NCI-H2171 treated with DMSO at 0.1 percent for 48 hours (cell line): ENCODE results near the gene KLHL15.
"Not testable (repeated sequence)": the region's sequence is repeated elsewhere in the genome, so short reads cannot be mapped to it uniquely, and the experiment has no call there.

Source experiments
- DNase-seq: peaks from one replicate; lab custom pipeline; 2025; lab: John Stamatoyannopoulos, UW

Gene KLHL15

DNA sequence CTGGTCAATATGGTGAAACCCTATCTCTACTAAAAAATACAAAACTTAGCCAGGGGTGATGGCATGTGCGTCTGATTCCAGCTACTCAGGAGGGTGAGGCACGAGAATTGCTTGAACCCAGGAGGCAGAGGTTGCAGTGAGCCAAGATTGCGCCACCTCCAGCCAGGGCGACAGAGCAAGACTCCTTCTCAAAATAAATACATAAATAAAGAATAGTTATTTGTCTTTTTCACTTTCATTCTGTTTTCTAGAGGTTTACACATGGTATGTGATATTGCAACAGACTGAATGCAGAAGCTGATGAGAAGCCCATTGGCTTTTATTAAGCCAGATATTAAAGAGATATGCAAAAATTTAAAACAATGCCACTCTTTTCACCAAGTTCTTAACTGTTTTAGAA lies 8.2 kb downstream of the KLHL15 start:
- no peak for DNase-seq

DNA sequence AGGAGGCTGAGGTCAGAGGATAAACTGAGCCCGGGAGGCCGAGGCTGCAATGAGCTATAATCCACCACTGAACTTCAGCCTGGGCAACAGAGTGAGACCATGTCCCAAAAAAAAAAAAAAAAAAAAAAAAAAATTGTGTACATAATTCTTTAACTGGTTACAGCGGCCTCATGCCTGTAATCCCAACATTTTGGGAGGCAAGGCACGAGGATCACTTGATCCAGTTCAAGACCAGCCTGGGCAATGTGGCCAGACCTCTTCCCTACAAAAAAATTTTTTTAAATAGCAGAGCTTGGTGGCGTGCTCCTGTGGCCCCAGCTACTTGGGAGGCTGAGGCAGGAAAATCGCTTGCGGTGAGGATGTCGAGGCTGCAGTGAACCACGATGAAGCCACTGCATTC lies 9.3 kb downstream of the KLHL15 start:
- DNase-seq: no peak

DNA sequence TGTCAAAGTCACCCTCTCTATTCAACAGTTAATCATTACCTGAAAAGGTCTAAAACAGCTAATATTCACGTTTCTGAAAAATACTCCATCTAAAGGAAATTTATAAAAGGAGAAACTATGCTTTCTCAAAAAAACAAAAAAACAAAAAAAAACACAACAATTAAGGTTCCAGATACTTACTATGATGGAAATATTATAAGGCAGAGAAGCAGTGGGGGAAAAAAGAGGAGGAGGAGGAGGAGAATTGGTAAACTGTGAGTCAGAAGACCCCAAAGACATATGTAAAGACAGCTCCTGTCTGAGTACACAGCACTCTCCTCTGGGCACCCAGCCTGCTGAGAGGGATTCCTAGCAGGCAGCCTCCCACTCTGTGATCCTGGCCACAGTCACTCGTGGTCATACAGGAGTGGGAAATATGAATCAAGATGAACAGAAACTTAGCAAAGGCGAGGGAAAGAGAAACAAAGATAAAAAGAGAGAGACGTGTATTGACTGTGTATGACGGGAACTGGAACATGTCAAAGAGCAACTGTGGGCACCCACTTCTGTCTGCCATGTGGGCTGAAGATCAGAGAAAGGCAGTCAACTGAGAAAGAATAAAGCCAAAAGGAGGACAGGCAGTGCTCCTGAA lies 12.5 kb downstream of the KLHL15 start:
- DNase-seq: no peak

DNA sequence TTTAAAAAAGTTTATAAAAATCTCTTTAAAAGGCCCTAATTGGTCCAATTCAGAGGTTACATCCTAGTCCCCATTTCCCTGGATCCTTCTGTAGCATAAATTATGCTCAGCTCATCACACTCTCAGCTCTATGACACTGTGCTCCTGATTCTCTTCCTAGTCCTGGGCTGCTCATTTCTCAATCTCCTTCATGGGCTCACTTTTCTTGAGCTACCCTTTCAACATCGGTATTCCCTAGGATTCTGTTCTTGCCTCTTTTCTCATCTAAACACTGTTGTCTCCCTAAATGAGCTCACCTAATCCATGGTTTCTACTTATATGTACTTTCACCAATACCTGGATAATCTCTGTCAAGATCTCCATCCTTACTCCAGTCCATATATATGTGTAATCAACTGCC lies 14.7 kb downstream of the KLHL15 start:
- no peak for DNase-seq

DNA sequence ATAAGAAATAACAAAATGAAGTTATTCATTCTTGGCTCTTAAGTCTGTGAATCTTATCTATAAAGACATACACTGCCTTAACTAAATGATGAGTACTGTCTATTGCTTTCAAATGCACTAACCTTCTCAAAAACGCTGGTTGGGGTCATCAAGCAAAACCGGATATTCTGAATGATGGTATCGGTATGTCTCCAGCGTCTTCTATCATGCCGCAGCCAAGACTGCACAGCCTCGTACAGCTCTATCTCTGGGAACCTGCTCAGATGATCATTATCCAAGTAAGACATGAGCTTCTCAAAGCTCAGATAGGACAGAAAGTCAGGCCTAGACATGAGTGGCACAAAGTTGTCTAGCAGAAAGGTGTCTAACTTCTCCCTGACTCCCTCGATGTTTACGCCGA lies 21.1 kb downstream of the KLHL15 start:
- no peak for DNase-seq

DNA sequence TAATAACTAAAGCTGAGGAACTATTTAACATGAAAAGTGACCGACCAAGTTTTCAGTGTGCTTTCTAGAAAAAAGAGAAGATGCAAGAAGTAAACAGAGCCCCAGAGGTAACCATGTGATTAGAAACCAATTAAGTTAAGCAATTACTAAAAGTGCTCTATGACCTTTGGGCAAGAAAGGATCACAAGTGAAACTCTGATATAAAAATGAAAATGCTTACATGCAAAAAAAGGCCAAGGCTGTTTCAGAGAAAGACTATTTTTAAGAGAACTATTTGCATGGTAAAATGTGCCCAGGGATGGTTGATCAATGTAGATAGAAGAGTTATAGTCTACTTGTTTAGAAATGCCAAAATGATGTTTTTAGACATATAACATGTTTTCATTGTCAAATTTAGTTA lies 22.0 kb downstream of the KLHL15 start:
- no peak for DNase-seq

DNA sequence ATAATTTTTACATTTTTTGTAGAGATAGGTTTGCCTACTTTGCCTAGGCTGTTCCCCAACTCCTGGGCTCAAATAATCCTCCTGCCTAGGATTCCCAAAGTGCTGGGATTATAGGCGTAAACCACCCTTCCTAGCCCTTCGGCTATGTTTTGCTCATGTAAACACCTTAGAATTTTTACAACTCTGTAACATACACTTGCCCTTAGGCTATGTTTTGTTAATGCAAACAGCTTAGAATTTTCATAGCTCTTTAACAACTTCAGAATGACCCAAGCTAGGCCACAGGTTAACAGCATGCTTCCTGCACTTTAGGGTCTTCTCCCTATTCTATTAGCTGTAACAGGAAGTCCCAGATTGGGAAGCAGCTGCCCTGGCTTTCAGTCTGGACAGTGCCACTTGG lies 24.2 kb downstream of the KLHL15 start:
- DNase-seq: no peak

DNA sequence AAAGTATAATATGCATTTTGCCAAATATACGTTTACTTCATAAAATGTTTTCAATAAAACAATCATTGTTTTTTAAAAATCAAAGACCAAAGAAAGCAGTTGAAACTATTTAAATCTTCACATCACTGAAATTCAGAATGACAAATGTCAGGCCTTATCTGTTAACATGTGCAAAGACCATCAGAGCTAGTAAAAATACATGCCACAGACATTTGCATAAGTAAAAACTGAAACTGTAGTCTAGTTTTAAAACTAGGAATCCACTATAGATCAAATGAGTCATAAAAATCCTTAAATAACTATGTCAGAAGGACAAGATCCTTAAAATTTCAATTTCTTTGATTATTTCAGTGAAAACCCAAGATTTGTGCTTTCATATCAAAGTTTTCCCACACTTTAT lies 24.8 kb downstream of the KLHL15 start:
- DNase-seq: no peak

DNA sequence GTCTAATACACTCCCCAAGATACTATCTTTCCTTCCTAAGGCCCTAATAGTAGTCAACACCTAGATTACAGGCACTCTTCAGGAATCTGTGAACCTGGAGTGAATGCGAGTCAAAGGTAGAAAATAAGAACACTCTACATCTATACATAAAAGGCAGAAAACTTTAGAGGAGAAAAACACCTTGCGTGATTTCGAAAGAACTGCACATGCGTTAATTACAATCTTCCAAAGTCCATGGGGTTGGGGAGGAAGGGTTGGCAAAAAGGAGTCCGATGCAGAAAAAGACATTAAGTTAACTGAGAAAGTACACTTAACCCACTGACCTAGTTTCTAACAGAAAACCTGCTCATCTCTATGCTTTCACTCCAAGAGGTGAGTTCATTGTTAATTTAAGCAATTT lies 27.3 kb downstream of the KLHL15 start:
- no peak for DNase-seq

DNA sequence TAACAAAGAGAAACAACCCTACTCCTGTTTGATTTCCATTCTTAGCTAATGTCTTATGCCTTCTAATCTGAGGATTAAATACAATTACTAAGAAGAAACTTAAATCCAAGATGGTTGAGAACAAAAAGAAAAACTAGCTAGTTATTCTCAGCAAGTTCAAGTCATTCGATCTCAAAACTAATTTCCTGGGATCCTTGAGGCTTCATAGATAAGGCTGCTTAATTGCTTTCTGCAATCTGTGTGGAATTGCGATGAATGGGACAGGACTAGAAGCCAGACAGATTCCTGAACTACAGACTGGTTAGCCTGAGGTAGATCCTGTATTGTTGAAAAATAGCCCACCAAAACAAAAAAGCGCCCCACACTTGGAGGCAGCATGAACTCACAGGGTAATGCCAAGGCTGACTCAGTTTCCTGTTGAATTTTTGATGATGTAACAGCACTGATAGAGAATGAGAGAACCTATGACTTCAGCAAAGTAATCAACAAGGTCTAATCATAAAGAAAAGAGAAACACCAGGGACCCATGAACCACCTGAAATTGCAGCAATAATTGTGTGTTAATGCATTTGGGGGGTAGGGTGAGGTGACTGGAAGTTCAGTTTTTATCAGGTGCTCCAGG lies 33.9 kb downstream of the KLHL15 start:
- no peak for DNase-seq

DNA sequence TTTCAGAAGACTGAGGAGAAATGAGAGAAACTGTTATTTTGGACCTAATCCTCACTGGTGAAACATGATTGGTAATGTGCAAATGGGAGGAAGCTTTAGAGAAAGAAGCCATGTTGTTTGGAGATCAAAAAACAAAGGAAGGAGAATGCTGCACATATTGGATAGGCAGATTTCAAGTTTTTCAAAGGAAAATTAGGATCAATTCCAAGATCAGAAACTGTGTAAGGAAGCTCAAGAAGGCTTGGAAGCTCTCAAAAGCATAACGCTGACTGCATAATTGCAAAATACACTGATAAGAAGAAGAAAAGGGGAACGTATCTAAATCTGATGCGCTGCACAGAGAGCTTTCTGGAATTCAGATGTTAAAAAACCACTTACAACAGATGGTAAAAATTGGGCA lies 34.6 kb downstream of the KLHL15 start:
- DNase-seq: no peak

DNA sequence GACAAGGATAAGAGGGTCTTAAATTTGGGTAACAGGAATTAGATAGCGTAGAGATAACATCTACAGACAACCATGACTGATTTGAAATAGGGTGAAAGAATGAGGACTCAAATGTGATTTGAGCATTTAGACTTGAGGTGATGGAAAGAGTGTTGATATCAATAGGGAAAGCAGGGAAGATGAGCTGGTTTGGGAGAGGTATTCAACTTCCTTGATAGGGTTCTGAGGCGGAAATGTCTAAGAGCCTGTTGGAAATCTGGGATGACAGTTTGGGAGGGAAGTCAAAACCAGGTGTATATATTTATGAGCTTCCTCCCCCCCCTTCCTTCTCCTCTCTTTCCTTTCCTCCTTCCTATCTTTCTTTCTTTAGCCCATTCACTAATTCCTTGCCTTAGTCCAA lies 36.5 kb downstream of the KLHL15 start:
- no peak for DNase-seq

DNA sequence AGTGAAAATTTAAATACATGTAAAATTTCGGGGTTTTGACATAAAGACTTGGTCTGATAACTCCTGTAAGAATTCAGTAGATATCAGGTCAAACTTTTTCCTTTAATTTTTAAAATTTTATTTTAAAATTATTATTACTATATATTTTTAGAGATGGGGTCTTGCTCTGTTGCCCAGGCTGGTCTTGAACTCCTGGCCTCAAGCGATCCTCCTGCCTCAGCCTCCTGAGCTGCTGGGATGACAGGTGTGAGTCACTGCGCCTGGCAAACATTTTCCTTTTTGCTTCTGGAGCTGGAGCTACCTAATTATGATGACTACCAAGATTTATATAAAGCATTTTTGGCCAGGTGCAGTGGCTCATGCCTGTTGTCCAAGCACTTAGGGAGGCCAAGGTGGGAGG lies 37.3 kb downstream of the KLHL15 start:
- DNase-seq: no peak

DNA sequence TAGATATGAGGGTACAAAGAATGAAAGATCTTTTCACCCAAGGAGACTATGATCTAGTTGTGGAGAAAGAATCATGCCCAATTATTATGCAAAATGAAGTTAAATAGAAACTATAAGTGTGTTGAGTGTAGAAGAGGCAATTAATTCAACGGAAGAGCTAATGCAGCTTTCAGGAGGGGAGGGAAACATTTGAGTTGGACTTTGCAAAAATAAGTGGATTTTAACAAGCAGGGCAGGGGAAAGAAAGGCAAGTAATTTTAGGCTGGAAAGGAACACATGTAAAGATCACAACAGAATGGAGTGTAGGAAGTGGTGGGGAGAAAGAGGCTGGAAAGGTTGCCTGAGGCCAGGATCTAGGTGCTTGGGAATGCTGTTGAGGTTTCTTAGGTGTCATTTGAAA lies 44.1 kb downstream of the KLHL15 start:
- no peak for DNase-seq

DNA sequence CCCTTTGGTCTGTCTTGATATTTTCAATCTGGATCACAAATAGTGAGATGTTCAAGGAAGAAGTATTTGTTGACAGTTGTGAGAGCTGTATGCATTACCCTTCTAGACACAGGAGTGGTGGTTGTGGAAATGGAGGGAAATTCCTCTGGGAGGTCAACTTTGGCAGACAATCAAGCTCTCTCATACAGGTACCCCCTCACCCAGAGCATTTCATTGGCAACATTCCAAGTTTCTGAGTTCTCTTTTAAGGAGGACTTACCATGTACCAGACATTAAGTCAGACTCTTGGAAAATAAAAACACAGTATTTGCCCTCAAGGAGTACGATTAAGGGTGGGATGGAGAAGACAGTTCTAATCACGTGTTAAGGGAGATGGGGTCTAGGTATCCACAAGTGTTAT lies 45.3 kb downstream of the KLHL15 start:
- peak; percentile 33 for DNase-seq

DNA sequence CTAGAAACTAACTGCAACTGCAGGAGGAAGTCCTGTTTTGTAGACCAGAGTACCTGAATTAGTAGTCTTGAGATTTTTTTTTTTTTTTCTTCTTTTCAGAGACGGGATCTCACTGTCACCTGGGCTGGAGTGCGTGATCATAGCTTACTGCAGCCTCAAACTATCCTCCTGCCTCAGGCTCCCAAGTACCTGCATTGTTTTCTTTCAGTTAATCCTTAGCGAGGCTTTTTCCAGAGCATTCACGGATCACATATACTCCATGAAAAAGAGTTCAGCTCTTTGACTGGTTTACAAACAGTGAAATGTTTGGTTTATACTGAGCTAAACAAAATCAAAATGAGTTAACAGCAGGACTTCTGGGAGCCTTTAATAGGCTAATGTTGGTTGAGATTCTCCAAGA lies 45.8 kb downstream of the KLHL15 start:
- DNase-seq: no peak

DNA sequence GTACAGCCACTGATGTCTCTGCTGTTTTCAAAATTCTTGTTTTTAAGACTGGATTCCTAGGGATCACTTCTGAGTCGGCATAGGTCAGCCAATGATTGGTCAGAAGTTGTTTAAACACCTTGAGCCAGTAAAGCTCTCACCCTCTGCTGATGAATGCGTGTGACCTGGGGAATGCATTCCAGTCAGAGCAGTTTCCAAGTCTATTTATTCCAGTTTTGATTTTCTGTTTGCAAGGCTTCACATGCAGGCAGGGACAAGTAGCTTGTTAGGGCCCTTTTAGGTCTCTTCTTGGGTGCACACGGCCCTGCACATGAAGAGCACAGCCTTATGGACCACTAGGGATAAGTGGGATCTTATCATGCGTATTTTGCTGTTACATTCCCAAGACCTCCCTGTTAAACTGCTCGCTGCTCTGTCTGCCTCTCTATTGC lies 47.0 kb downstream of the KLHL15 start:
- DNase-seq: no peak

DNA sequence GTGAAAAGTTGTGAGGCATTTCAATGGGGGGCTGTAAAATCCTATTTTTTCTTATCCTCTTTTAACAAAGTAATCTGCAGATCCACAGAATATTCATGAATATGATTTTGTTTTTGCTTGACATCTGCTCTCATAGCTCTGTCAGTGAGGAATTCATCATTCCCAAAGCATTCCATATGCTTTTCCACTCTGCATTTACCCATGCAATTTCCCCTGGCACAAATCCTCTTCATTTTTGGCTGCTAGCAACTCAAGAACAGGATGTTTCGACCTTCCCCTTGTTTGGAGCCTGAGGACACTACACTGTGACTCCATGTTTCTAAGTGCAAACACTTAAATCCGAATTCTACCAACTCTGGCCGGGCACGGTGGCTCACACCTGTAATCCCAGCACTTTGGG lies 48.5 kb downstream of the KLHL15 start:
- no peak for DNase-seq

DNA sequence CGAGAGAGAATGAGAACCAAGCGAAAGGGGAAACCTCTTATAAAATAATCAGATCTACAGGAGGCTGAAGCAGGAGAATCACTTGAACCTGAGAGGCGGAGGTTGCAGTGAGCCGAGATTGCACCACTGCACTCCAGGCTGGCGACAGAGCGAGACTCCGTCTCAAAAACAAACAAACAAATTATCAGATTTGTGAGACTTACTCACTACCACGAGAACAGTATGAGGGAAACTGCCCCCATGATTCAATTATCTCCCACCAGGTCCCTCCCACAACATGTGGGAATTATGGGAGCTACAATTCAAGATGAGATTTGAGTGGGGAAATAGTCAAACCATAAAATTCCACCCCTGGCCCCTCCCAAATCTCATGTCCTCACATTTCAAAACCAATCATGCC lies 61.4 kb downstream of the KLHL15 start:
- not testable (repeated sequence) for DNase-seq

DNA sequence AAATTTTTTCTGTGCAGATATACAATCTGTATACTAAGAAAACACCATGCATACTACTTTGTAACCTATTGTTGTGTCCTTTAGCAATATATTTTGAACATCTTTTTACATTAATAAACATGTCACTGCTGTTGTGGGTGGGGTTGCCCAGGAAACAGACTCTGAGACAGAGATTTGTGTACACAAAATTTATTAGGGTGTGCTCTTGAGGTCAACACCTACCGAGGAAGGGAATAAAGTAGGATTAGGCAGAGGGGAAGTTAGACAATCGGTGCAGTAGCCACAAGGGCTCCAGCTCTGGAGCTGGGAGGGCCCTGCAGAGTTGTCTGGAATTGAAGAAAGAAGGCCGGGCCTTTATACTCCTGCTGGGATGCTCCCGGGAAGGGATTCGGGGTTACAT lies 62.8 kb downstream of the KLHL15 start:
- no peak for DNase-seq

DNA sequence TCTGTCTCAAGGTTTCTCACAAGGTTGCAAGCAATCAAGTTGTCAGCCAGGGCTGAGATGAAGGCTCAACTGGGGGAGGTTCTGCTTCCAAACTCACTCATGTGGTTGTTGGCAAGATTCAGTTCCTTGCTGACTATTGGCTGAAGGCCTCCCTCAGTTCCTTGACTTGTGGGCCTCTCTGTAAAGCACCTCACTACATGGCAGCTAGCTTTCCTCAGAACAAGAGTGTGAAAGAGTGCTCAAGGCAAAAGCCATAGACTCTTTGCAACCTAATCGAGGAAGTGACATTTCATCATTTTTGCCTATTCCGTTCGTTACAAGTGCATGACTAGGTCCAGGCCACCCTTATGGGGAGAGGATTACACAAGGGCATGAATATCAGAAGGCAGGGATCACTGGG lies 67.2 kb downstream of the KLHL15 start:
- no peak for DNase-seq

DNA sequence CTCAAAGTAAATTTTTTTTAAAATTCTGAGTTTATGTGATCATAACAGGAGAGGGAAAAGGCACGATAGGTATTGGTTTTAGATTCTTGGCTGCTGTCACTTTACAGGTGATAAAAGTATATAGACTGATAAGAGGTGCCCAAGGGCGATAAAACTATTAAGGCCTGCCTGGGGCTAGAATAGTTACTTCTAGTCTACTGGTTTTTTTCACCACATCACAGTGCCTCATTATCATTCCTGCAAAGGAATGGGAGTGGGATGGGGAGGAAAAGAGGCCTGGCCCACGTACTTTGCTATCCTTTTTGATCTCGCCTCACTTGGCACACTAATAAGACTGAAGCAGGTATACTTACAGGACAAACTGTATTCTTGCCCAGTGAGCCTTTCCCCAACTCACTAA lies 72.6 kb downstream of the KLHL15 start:
- DNase-seq: no peak

DNA sequence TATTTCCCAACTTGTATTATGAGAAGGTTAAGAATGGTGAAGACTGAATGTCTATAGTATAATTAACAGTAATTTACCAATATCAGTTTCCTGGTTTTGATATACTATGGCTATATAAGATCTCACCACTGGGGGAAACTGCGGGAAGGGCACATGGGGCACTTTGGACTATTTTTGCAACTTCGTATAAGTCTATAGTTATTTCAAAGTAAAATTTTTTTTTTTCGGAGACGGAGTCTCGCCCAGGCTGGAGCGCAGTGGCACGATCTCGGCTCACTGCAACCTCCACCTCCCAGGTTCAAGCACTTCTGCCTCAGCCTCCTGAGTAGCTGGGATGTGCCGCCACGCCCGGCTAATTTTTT lies 73.1 kb downstream of the KLHL15 start:
- no peak for DNase-seq
